Sigmoid colon (tissue), 7 donors: ENCODE results near the gene NAALADL2. TPM values are rescaled to one million over a fixed set of nuclear protein-coding genes. Genes with fewer than 3 reads are reported as not detected.

Experiments used
- DNase-seq: peaks from one replicate; pipeline ENCODE4 v3.0.0-alpha.2; 2019
- H3K27ac ChIP-seq, 4 donors: fragments of 200-600 bp; sonication (generic); one replicate each; pipeline ENCODE4 v1.5.1; 2016 to 2019; ENCODE audit warnings: mild to moderate bottlenecking in 1 of 4
- H3K27me3 ChIP-seq, 3 donors: fragments of 200-600 bp; sonication (generic); one replicate each; pipeline ENCODE4 v1.5.1; 2019; ENCODE audit warnings: mild to moderate bottlenecking in 1 of 3
- H3K36me3 ChIP-seq, 4 donors: fragments of 200-600 bp; sonication (generic); one replicate each; pipeline ENCODE4 v1.5.1; 2016 to 2019
- H3K4me1 ChIP-seq, 4 donors: fragments of 200-600 bp; sonication (generic); one replicate each; pipeline ENCODE4 v1.5.1; 2017 to 2019
- H3K4me3 ChIP-seq, 4 donors: fragments of 200-600 bp; sonication (generic); one replicate each; pipeline ENCODE4 v1.5.1; 2017 to 2019; ENCODE audit warnings: mild to moderate bottlenecking in 2 of 4, moderate library complexity in 1 of 4
- H3K9me3 ChIP-seq, 4 donors: fragments of 200-600 bp in 3 of 4; sonication (generic) in 3 of 4; one replicate each; pipeline versions ENCODE4 v1.5.1 to v1.6.1; 2013 to 2019
- CTCF ChIP-seq, 4 experiments: fragments of 450-650 bp in 3 of 4; fragments of 200-600 bp in 1 of 4; IDR thresholded peaks; one replicate each; pipeline ENCODE4 v1.5.1; 2016 to 2019; ENCODE audit warnings: antibody characterized with exemption in 4 of 4, mild to moderate bottlenecking in 3 of 4, moderate library complexity in 2 of 4
- EP300 ChIP-seq, 4 donors: sonication (generic); formaldehyde crosslinking; IDR thresholded peaks; one replicate each; pipeline ENCODE4 v1.6.1; 2017; ENCODE audit warnings: antibody characterized with exemption in 4 of 4
- POLR2A ChIP-seq, 2 donors: fragments of 450-650 bp; IDR thresholded peaks; one replicate each; pipeline ENCODE4 v1.6.1; 2016; ENCODE audit warnings: antibody characterized with exemption in 2 of 2, mild to moderate bottlenecking in 2 of 2, moderate library complexity in 2 of 2
- POLR2AphosphoS5 ChIP-seq, 4 donors: sonication (generic); formaldehyde crosslinking; IDR thresholded peaks; one replicate each; pipeline ENCODE4 v1.6.1; 2017; ENCODE audit warnings: antibody characterized with exemption in 4 of 4
- WGBS, 2 donors: extraction: QIAGEN DNeasy Blood & Tissue Kit; methylation state at CpG; one replicate each; pipeline ENCODE4 v1.1.7; 2013; 5-methylcytosine and 5-hydroxymethylcytosine counted together
- intact Hi-C: fragments of 100-400 bp; cut with DNase I; formaldehyde crosslinking; loops from one replicate; pipeline ENCODE4 v1.15.1; 2023
- polyA plus RNA-seq, 3 donors: library from polyadenylated mRNA; stranded (reverse); fragments of 200-250 nt; gene quantifications; one replicate each; pipeline ENCODE4 v1.2.3, GENCODE V29; 2013
- total RNA-seq, 4 donors: library from RNA; depleted of rRNA; stranded (reverse); fragments of >200 nt; gene quantifications; one replicate each; pipeline ENCODE4 v1.1.0, GENCODE V29; 2016
- donor health status: healthy with polysubstance abuse.
- donor health status: Bipolar disorder and iron deficiency.
- donor health status: healthy.

NAALADL2 gene
- total and polyA plus RNA-seq, 7 donors: 0.46 to 18.5 (median 6.0) TPM

DNA sequence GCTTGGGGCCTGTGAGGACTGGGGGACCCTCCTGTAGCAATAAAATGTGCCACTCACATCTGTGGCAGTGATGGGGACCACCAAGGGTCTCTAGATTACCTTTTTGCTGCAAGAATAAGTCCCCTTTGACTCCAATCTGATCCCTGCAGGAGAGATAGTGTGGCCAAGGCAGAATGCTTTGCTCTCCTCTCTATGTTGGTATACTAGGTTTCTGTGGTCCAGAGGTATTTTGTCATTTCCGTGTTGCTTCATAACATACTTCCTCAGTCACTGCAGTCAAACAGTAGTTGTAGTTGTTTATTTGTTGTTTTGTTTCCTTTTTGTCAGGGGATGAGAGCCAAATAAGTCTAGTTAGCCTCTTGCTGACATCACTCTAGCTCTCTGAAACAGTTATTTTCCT, 13.1 kb upstream of the NAALADL2 start:
- H3K4me3 ChIP-seq: no peak overlapping the region
- H3K9me3 ChIP-seq: peaks cover 0 to 2% (median 0%) of the 10 kb centered on the region in 4 donors
- TF ChIP-seq EP300 (IDR thresholded peaks at IDR 0.05) (no peak), POLR2A (IDR thresholded peaks at IDR 0.05) (no peak), CTCF (IDR thresholded peaks at IDR 0.05) (no peak), POLR2AphosphoS5 (IDR thresholded peaks at IDR 0.05) (no peak)
- intact Hi-C loops: no loop called here
- H3K36me3 ChIP-seq: no peaks in the 10 kb centered on the region
- H3K27me3 ChIP-seq: no peaks in the 10 kb centered on the region
- 91 to 92% methylated on average over 1 of the region's 1 CpG for WGBS, 2 donors
- DNase-seq: no peak
- H3K27ac ChIP-seq: no peak overlapping the region
- no peaks in the 10 kb centered on the region for H3K4me1 ChIP-seq

DNA sequence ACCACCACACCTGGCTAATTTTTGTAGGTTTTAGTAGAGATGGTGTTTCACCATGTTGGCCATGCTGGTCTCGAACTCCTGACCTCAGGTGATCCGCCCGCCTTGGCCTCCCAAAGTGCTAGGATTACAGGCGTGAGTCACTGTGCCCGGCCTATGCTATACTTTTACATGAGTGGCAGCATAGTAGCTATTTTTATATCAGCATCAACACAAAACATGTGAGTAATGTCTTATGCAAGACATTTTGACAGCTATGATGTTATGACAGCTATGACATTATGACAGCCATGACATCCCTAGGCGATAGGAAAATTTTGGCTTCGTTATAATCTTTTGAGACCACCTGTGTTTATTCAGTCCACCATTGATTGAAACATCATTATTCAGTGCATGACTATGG, 4.1 kb upstream of the NAALADL2 start:
- no peaks in the 10 kb centered on the region for H3K36me3 ChIP-seq
- H3K9me3 ChIP-seq: peaks cover 0 to 2% (median 0%) of the 10 kb centered on the region in 4 donors
- H3K27me3 ChIP-seq: no peaks in the 10 kb centered on the region
- 92 to 96% methylated on average over 7 of the region's 7 CpGs for WGBS, 2 donors
- no peaks in the 10 kb centered on the region for H3K4me1 ChIP-seq
- H3K27ac ChIP-seq: no peak overlapping the region
- no peak overlapping the region for H3K4me3 ChIP-seq
- intact Hi-C loops: no loop called here
- no peak for DNase-seq
- TF ChIP-seq EP300 (IDR thresholded peaks at IDR 0.05) (no peak), POLR2A (IDR thresholded peaks at IDR 0.05) (no peak)

GRCh38 chr3:174857301-174857700, 1.8 kb upstream of the NAALADL2 start:
- intact Hi-C loops: no loop called here
- peaks cover 0 to 1% (median 0%) of the 10 kb centered on the region in 4 donors for H3K4me1 ChIP-seq
- H3K36me3 ChIP-seq: no peaks in the 10 kb centered on the region
- no peak overlapping the region for H3K4me3 ChIP-seq
- no peaks in the 10 kb centered on the region for H3K9me3 ChIP-seq
- DNase-seq: no peak
- H3K27ac ChIP-seq: no peak overlapping the region
- WGBS, 2 donors: 39 to 78% methylated on average over 3 of the region's 3 CpGs
- TF ChIP-seq POLR2AphosphoS5 (IDR thresholded peaks at IDR 0.05): no peak
- TF ChIP-seq POLR2A (IDR thresholded peaks at IDR 0.05): no peak
- TF ChIP-seq CTCF (IDR thresholded peaks at IDR 0.05): no peak
- TF ChIP-seq EP300 (IDR thresholded peaks at IDR 0.05): no peak
- H3K27me3 ChIP-seq: no peaks in the 10 kb centered on the region

GRCh38 chr3:174858353-174858752, 781 bp upstream of the NAALADL2 start:
- Histone ChIP-seq H3K27ac (no peak overlapping the region), H3K4me1 (peaks cover 0 to 12% (median 3%) of the 10 kb centered on the region in 4 donors), H3K9me3 (no peaks in the 10 kb centered on the region), H3K36me3 (no peaks in the 10 kb centered on the region), H3K4me3 (no peak overlapping the region), H3K27me3 (no peaks in the 10 kb centered on the region)
- intact Hi-C loops: no loop called here
- no peak for DNase-seq
- TF ChIP-seq EP300 (IDR thresholded peaks at IDR 0.05): no peak
- TF ChIP-seq POLR2A (IDR thresholded peaks at IDR 0.05): no peak
- no peak for TF ChIP-seq CTCF (IDR thresholded peaks at IDR 0.05)
- no peak for TF ChIP-seq POLR2AphosphoS5 (IDR thresholded peaks at IDR 0.05)
- 32 to 69% methylated on average over 1 of the region's 1 CpG for WGBS, 2 donors

DNA sequence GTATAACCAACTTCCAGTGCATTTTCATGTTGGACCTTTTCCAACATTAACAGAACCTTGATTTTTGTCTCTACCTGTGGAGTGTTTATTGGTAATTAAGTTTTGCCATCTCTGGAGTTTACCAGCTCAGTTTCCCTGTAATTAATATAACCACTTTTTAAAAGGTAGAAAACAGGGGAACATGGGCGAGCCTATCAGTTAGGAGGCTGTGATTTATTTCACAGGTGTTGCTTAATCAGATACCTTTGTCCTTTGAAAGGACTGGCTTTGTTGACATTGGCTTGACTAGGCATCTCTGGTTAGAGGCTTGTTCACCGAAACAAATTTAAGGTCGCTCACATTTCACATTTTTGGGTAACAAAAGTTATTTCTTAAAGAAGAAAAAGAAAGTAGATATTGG, 622 bp downstream of the NAALADL2 start:
- peaks cover 0 to 12% (median 3%) of the 10 kb centered on the region in 4 donors for H3K4me1 ChIP-seq
- TF ChIP-seq CTCF (IDR thresholded peaks at IDR 0.05): no peak
- TF ChIP-seq POLR2A (IDR thresholded peaks at IDR 0.05): no peak
- TF ChIP-seq POLR2AphosphoS5 (IDR thresholded peaks at IDR 0.05): no peak
- TF ChIP-seq EP300 (IDR thresholded peaks at IDR 0.05): no peak
- 17 to 72% methylated on average over 3 of the region's 3 CpGs for WGBS, 2 donors
- H3K36me3 ChIP-seq: no peaks in the 10 kb centered on the region
- H3K9me3 ChIP-seq: no peaks in the 10 kb centered on the region
- no peaks in the 10 kb centered on the region for H3K27me3 ChIP-seq
- intact Hi-C loops: no loop called here
- no peak overlapping the region for H3K27ac ChIP-seq
- DNase-seq: no peak
- H3K4me3 ChIP-seq: no peak overlapping the region
